GM18951 (cell line): ENCODE measurements around the gene CFLAR.
A peak's percentile ranks its signal among the peaks of the same experiment; 100 is the strongest.

Experiments used
- POLR2A ChIP-seq: IDR thresholded peaks from 4 replicates; pipeline ENCODE4 v1.6.1; 2011; ENCODE audit warnings: mild to moderate bottlenecking; ENCODE audit not compliant: insufficient read length, insufficient read depth; ENCODE audit errors: extremely low read depth
- in situ Hi-C: fragments of 300-500 bp; cut with MboI; formaldehyde crosslinking; loops from one replicate; pipeline ENCODE4 v1.12.0; 2022; ENCODE audit warnings: low sequenced_read_pairs, mixed read lengths, inconsistent platforms; ENCODE audit not compliant: unreplicated experiment

CFLAR gene

DNA sequence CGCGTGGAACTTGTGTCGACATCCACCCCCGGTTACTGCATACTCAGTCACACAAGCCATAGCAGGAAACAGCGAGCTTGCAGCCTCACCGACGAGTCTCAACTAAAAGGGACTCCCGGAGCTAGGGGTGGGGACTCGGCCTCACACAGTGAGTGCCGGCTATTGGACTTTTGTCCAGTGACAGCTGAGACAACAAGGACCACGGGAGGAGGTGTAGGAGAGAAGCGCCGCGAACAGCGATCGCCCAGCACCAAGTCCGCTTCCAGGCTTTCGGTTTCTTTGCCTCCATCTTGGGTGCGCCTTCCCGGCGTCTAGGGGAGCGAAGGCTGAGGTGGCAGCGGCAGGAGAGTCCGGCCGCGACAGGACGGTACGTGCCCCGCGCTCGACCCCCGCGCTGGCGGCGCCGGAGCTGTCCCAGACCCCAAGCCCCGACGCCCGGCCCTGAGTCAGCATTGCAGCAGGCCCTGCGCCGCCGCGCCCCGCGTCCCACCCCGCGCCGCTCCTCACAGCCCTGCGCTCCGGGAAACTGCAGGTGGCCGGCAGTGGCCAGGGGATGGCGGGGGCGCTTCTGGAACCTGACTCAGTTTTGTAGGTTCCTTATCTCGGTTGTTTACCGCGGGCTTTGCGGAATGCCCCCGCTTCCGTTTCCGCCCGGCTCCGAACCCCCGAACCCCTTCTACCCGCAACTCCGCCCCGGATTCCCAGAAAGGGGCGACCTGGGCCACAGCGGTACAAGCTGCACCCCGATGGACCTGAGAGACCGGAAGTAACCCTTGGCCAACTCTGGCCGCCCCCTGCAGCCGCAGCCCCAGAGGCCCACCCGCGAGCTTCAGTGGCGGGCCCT lies at the start of gene CFLAR:
Gene CFLAR (plus strand): TSS at position 50 of the 844 bp plus-strand sequence. CDS start 13,702 bp downstream, outside the sequence.
- in situ Hi-C loops: no loop called here
- TF ChIP-seq POLR2A: peak; percentile 96

- no peak for TF ChIP-seq POLR2A
- in situ Hi-C loops: loop anchor here (10.0 kb wide), 1 partner anchor 166 kb away; no protein-coding TSS in a partner anchor
Measured at GRCh38 chr2:201070948-201071478, 45.0 kb upstream of the CFLAR start.

GRCh38 chr2:201071479-201072200 lies 44.3 kb upstream of the CFLAR start, which contains the start of the genes HYCC2 and NDUFB3:
Gene HYCC2 (minus strand): TSS chr2:201071671. CDS start chr2:201024009, 47,662 bp downstream.
Gene NDUFB3 (plus strand): TSS chr2:201072001. CDS start chr2:201078883, 6,882 bp downstream.
- in situ Hi-C loops: loop anchor here (10.0 kb wide), 1 partner anchor 167 kb away; no protein-coding TSS in a partner anchor
- peak; percentile 72 for TF ChIP-seq POLR2A

- TF ChIP-seq POLR2A: no peak
- in situ Hi-C loops: loop anchor here (10.0 kb wide), 1 partner anchor 167 kb away; no protein-coding TSS in a partner anchor
Measured at GRCh38 chr2:201072201-201072530, 43.8 kb upstream of the CFLAR start.

DNA sequence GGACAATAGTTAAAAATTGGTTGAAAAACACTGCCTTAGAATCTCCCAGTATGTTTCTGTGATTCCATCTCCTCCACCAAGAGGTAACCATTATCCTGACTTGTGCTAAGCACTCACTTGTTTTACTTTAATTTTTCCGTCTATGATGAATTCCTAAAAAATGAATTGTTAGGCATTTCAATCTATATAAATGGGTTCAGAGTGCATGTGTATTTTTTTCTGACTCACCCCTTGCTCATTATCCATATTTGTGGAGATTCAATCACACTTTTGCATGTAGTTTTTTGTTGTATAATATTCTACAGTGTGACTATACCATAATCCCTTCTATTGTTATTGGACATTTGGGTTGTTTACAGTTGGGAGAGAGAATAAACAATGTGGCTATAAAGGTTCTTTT lies 42.9 kb upstream of the CFLAR start:
- TF ChIP-seq POLR2A: no peak
- in situ Hi-C loops: loop anchor here (10.0 kb wide), 1 partner anchor 168 kb away; no protein-coding TSS in a partner anchor

DNA sequence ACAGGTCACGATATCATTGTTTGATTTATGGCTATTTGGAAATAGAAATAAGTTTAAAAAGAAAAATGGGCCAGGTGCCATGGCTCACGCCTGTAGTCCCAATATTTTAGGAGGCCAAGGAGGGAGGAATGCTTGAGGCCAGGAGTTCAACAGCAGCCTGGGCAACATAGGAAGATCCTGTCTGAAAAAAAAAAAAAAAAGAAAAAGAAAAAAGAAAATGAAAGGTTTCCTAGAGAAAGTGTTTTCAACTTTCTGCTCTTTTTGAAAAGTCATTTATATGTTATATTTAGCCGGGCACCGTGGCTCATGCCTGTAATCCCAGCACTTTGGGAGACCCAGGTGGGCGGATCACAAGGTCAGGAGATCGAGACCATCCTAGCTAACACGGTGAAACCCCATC lies 41.0 kb upstream of the CFLAR start:
- in situ Hi-C loops: loop anchor here (10.0 kb wide), 1 partner anchor 170 kb away; no protein-coding TSS in a partner anchor
- TF ChIP-seq POLR2A: no peak

GRCh38 chr2:201084863-201085262 lies 31.1 kb upstream of the CFLAR start:
- TF ChIP-seq POLR2A: no peak
- in situ Hi-C loops: no loop called here

GRCh38 chr2:201090574-201090973 lies 25.4 kb upstream of the CFLAR start:
- in situ Hi-C loops: no loop called here
- no peak for TF ChIP-seq POLR2A

DNA sequence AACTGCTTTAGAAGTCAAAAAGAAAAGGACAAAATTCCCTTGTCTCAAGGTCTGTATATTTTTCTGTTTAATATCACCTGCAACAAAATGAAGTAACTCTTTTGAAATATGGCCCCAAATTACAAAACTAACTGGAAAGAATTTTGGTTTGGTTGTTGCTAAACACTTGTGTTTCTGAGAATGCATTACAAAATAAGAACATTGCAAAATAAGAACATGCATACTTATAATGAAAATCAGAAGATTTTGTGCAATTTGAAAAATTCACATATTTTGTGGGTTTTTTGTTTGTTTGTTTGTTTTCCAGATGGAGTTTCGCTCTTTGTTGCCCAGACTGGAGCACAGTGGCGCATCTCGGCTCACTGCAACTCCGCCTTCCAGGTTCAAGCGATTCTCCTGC lies 22.4 kb upstream of the CFLAR start:
- in situ Hi-C loops: no loop called here
- no peak for TF ChIP-seq POLR2A

- TF ChIP-seq POLR2A: no peak
- in situ Hi-C loops: no loop called here
Measured at GRCh38 chr2:201100497-201100896, 15.5 kb upstream of the CFLAR start.

GRCh38 chr2:201105759-201106158 lies 10.2 kb upstream of the CFLAR start:
- TF ChIP-seq POLR2A: no peak
- in situ Hi-C loops: no loop called here

- no peak for TF ChIP-seq POLR2A
- in situ Hi-C loops: no loop called here
Measured at GRCh38 chr2:201107624-201108023, 8.3 kb upstream of the CFLAR start.

DNA sequence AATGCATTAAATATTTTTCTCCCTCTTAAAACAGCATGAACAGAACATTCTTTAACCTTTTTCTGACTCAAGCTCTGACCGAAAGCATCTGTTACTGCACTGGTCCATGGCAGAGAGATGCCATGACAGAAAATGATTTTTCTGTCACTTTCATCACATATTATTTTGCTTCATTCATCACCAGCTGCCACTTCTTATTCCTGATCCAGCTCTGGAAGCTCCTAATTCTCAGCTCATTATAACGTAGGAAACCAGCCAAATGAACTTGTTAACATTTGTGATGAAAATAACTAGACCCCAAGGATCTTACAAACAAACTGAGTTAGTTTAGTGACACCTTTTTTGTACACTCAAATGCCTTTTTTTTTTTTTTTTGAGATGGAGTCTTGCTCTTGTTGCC lies 7.6 kb upstream of the CFLAR start:
- in situ Hi-C loops: no loop called here
- TF ChIP-seq POLR2A: no peak
